Muscle of leg (tissue), 11 donors: ENCODE results near the gene MANBA. TPM values are rescaled to one million over a fixed set of nuclear protein-coding genes. Genes with fewer than 3 reads are reported as not detected.

Source experiments
- DNase-seq: peaks from one replicate; pipeline ENCODE4 v3.0.0; 2013
- H3K27ac ChIP-seq: one replicate; pipeline ENCODE4 v1.5.1; 2013; ENCODE audit warnings: mild to moderate bottlenecking, low read length, control low read depth
- H3K27me3 ChIP-seq: one replicate; pipeline ENCODE4 v1.6.1; 2013; ENCODE audit warnings: low read length; ENCODE audit not compliant: control insufficient read depth, insufficient read depth
- H3K36me3 ChIP-seq: one replicate; pipeline ENCODE4 v1.6.1; 2013; ENCODE audit warnings: low read length; ENCODE audit not compliant: control insufficient read depth, insufficient read depth
- H3K4me1 ChIP-seq: one replicate; pipeline ENCODE4 v1.6.1; 2013; ENCODE audit warnings: low read length; ENCODE audit not compliant: control insufficient read depth, insufficient read depth
- H3K4me3 ChIP-seq: one replicate; pipeline ENCODE4 v1.5.1; 2013; ENCODE audit warnings: low read length, control low read depth
- H3K9me3 ChIP-seq: replicated peaks from 2 replicates; pipeline ENCODE4 v1.6.1; 2013; ENCODE audit warnings: low read depth, low read length; ENCODE audit not compliant: control insufficient read depth
- WGBS: methylation state at CpG from one replicate; pipeline ENCODE4 v1.1.5; 2013; ENCODE audit warnings: missing lambda C conversion rate; ENCODE audit not compliant: insufficient coverage; 5-methylcytosine and 5-hydroxymethylcytosine counted together
- polyA plus RNA-seq, 8 donors: library from polyadenylated mRNA; unstranded; fragments of 120-200 nt; gene quantifications; one replicate each; pipeline versions ENCODE4 v1.2.1 to v1.2.3, GENCODE V29; 2013; ENCODE audit warnings: inconsistent platforms in 1 of 8, low replicate concordance in 1 of 8; ENCODE audit not compliant: insufficient read length in 8 of 8, insufficient read depth in 1 of 8
- total RNA-seq: library from RNA; stranded (reverse); fragments of 120-200 nt; gene quantifications from one replicate; pipeline ENCODE4 v1.2.4, GENCODE V29; 2013

The MANBA gene
- total and polyA plus RNA-seq, 9 donors, result 7.7 to 25.8 (median 10.8) TPM

DNA sequence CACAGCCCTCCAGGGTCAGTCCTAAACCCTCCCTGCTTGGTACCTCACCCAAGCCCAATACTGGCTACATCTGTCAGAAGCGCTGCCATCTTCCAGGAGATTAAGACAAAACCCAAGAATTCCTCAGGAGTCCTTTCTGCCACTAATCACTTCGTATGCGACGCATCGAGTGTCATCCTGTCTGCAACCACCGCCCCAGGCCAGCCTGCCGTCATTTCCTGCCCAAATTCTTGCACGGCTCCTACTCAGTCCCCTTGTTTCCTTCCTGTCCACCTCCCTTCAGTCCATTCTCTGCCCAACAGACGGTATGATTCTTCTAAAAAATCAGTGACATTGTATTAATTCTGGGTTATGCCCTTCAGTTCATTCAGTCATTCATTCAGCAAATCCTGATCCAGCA lies 146.0 kb downstream of the MANBA start:
- peaks cover 56% of the 10 kb centered on the region for H3K36me3 ChIP-seq
- no peak overlapping the region for H3K27ac ChIP-seq
- no peak for DNase-seq
- no peaks in the 10 kb centered on the region for H3K9me3 ChIP-seq
- H3K27me3 ChIP-seq, result no peaks in the 10 kb centered on the region
- WGBS, result 85% methylated on average over 9 of the region's 9 CpGs
- peaks cover 7% of the 10 kb centered on the region for H3K4me1 ChIP-seq
- no peak overlapping the region for H3K4me3 ChIP-seq

DNA sequence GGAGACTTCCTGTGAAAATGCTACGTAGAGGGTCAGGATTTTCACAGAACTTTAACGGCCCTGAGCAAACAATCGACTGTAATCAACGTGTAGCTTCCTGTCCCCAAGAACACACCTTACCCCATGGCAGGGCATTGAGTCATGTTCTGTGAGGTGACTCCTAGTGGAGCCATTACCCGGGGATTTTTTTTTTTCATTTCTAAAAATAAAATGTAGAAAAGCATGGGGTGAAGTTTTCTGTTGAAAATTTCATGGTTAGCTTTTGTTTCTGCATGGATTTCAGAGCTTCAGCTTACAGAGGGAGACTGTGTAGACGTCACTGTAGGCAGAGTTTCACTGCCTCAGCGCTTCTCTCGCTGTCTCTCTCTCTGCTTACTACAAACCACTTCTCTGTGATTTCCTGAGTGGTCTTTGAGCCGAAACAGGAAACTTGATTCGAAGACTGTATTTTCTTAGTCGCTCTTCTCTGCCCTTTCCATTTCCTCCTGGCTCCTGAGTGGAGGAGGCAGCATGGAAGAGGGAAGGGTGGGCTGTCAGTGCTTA lies 147.9 kb downstream of the MANBA start:
- peak; percentile 55 for DNase-seq
- WGBS, result 66% methylated on average over 5 of the region's 11 CpGs
- H3K27ac ChIP-seq, result peak overlapping the region; percentile 15
- no peak overlapping the region for H3K4me3 ChIP-seq
- H3K27me3 ChIP-seq, result no peaks in the 10 kb centered on the region
- peaks cover 7% of the 10 kb centered on the region for H3K4me1 ChIP-seq
- H3K36me3 ChIP-seq, result peaks cover 59% of the 10 kb centered on the region
- H3K9me3 ChIP-seq, result no peaks in the 10 kb centered on the region

DNA sequence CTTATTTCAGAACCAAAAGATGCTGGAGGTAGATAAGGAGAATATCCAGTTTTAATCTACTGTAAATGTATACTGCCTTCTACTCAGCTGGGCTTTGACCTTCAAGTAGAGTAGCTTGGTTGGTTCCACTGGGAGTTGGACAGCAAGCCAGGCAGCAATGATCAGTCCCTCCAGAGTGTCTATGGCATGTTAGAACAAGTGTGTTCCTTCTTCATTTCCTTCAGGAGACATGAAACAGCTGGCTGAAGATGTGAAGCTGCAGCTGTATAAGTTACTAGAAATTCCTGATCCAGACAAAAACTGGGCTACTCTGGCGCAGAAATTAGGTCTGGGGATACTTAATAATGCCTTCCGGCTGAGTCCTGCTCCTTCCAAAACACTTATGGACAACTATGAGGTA lies 148.6 kb downstream of the MANBA start:
- Histone ChIP-seq H3K9me3 (no peaks in the 10 kb centered on the region), H3K4me1 (peaks cover 7% of the 10 kb centered on the region), H3K4me3 (no peak overlapping the region), H3K27me3 (no peaks in the 10 kb centered on the region), H3K36me3 (peaks cover 64% of the 10 kb centered on the region), H3K27ac (peak overlapping the region; percentile 6)
- DNase-seq, result no peak
- 100% methylated on average over 2 of the region's 2 CpGs for WGBS

DNA sequence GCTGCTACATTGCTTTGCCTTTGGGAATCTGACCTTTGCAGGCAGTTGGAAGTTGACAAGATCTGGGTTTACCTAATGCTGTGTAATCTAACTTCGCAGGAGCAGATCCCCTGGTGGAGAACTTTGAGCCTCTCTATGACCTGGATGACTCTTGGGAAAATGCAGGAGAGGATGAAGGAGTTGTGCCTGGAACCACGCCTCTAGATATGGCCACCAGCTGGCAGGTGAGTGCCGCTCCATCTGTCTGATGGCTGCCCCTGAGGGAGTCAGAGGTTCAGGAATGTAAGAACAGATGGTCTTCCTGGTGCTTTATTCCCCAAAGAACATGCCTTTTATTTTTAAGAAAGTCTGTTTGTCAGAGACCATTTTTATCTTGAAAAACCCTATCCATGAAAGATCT lies 150.3 kb downstream of the MANBA start:
- no peak for DNase-seq
- no peak overlapping the region for H3K27ac ChIP-seq
- H3K27me3 ChIP-seq, result no peaks in the 10 kb centered on the region
- 88% methylated on average over 3 of the region's 3 CpGs for WGBS
- H3K4me1 ChIP-seq, result no peaks in the 10 kb centered on the region
- H3K36me3 ChIP-seq, result peaks cover 65% of the 10 kb centered on the region
- H3K4me3 ChIP-seq, result no peak overlapping the region
- no peaks in the 10 kb centered on the region for H3K9me3 ChIP-seq

DNA sequence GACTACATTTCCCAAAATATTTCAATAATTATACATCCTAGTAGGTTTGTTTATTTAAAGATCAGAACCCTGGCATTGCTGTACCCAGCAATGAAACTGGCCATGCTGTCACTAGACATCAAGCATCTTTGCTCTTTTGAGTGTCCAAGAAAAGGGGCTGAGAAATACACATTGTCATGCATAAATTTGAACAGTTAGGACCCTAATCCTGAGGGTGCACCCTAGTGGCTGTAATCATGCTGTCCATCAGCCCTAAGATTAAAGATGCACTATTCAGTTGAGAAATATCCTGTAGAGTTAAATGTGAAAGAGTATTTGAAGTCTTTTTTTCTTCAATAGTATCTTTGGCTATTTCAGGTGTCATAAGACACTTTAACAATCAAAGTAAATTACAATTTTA lies 150.8 kb downstream of the MANBA start:
- no peak for DNase-seq
- Histone ChIP-seq H3K27me3 (no peaks in the 10 kb centered on the region), H3K36me3 (peaks cover 62% of the 10 kb centered on the region), H3K4me3 (no peak overlapping the region), H3K9me3 (no peaks in the 10 kb centered on the region), H3K27ac (no peak overlapping the region), H3K4me1 (no peaks in the 10 kb centered on the region)

DNA sequence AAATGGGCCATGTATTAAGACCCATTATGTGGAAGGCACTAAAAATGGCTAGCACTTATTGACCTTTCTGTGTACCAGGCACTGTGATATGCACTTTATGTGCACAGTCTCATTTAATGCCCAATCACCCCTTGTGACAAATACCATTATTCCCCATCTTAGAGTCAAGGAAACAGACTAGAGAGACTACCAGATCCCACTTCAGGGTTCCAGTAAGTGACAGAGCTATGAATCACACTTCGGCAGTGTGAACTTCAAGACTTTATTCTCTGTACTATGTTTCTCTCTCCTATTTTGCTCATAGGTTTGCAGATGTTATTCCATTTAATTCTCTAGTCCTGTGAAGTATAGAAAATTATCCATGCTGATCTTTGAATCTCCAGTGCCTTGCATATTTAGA lies 152.6 kb downstream of the MANBA start:
- no peaks in the 10 kb centered on the region for H3K4me1 ChIP-seq
- WGBS, result no CpG with 5 or more reads among the region's 1 CpG
- peaks cover 44% of the 10 kb centered on the region for H3K36me3 ChIP-seq
- DNase-seq, result no peak
- H3K9me3 ChIP-seq, result no peaks in the 10 kb centered on the region
- H3K27me3 ChIP-seq, result no peaks in the 10 kb centered on the region
- H3K27ac ChIP-seq, result no peak overlapping the region
- H3K4me3 ChIP-seq, result no peak overlapping the region

DNA sequence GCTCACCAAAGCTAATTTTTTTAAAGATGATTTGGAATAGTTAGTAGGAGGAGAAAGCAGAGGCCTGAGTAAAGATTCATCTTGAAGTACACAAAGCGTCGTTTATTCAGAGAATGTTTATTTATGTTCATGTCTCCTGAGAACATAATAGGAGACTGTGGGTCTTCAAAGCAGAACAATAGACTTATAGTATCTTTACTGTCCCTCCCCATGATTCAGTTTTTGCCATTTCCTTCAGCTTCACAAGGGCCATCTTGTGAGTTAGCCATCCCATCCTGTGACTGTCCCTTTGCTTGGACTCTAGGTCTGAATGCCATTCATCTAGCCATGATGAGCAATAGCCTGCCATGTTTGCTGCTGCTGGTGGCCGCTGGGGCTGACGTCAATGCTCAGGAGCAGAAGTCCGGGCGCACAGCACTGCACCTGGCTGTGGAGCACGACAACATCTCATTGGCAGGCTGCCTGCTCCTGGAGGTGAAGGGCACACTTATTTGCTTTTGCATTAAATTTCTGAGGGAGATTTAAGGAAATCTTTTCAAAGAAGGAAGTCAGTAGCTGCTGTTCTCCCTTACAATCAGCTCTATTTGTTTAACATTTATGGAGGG lies 153.8 kb downstream of the MANBA start:
- Histone ChIP-seq H3K4me3 (no peak overlapping the region), H3K36me3 (peaks cover 32% of the 10 kb centered on the region), H3K4me1 (no peaks in the 10 kb centered on the region), H3K27ac (no peak overlapping the region), H3K27me3 (no peaks in the 10 kb centered on the region), H3K9me3 (no peaks in the 10 kb centered on the region)
- no peak for DNase-seq
- WGBS, result 97% methylated on average over 5 of the region's 7 CpGs

DNA sequence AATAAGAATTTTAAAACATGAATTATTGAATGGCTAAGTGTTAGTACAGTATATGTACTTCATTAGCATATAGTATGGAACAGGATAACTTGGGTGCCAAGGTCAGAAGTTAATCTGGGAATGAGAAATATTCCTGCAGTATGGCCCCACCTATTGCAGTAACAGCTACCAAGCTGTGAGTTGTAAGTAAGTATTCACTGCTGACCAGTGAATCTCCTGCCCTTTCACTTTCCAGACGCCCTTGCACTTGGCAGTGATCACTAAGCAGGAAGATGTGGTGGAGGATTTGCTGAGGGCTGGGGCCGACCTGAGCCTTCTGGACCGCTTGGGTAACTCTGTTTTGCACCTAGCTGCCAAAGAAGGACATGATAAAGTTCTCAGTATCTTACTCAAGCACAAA lies 154.5 kb downstream of the MANBA start:
- Histone ChIP-seq H3K4me3 (no peak overlapping the region), H3K4me1 (no peaks in the 10 kb centered on the region), H3K27me3 (no peaks in the 10 kb centered on the region), H3K27ac (no peak overlapping the region), H3K36me3 (peaks cover 33% of the 10 kb centered on the region), H3K9me3 (no peaks in the 10 kb centered on the region)
- WGBS, result 100% methylated on average over 1 of the region's 3 CpGs
- DNase-seq, result no peak

DNA sequence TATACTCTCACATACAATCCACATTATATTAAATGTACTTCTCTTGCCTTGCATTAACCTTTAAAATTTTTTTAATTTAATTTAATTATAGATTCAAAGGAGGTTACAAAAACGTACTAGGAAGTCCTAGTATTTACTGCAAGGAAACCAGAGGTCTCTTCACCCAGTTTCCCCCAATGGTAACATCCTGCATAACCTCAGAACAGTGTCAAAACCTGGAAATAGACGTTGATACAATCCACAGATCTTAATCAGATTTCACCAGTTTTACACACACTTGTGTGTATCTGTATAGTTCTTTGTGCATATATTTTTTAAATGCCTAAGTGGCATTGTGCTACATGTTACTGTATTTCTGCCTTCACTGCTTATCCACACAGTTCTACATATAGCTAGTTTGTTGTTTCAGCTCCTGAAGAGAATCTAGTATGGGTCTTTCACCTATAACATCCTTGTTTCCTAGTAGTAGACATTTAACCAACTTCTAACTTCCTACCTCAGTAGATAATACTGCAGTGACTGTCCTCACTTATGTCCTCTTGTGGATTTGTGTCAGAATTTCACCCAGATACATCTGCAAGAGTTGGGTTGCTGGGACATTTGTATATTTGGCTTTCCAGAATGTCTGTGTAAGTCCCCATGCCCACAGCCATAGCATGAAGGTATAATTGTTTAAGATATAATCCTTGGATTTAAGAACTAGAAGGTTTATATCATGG lies 156.4 kb downstream of the MANBA start:
- H3K36me3 ChIP-seq, result peaks cover 30% of the 10 kb centered on the region
- no peak for DNase-seq
- no CpG with 5 or more reads among the region's 2 CpGs for WGBS

DNA sequence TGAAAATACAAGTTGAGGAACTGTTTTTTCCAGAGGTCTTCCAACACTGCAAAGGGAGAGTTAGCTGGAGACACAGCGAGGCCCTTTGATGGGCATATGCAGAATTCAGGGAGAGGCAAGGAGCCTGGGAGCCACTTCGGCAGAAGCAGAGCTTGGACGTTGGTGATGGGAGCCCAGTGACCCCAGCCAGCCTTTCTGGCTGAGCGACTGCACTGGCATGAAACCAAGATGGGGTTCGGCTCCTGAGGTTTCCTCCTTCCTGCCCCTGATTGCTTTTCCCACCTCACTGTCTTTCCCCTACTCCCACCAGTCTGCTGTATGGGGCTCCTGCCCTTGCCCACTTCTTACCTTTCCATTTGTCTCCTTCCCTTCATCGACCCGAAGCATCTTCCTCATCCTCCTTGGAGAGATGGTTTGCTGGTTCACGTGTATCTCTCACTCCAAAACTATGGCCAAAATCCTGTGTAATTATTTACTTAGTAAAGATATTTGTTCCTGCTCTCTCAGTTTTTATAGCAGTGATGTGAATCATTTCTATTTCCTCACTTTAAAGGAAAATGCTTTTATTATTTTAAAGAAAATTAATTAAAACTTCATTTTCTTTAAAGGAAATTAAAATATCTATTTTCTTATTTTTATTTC lies 159.1 kb downstream of the MANBA start:
- H3K4me1 ChIP-seq, result no peaks in the 10 kb centered on the region
- no peak for DNase-seq
- H3K36me3 ChIP-seq, result peaks cover 27% of the 10 kb centered on the region
- no peak overlapping the region for H3K27ac ChIP-seq
- no peak overlapping the region for H3K4me3 ChIP-seq
- 80% methylated on average over 5 of the region's 8 CpGs for WGBS
- no peaks in the 10 kb centered on the region for H3K27me3 ChIP-seq
- no peaks in the 10 kb centered on the region for H3K9me3 ChIP-seq

More for the DNA sequence above, 156.4 kb downstream of the MANBA start:
- Histone ChIP-seq H3K4me1 (no peaks in the 10 kb centered on the region), H3K9me3 (no peaks in the 10 kb centered on the region), H3K4me3 (no peak overlapping the region), H3K27ac (no peak overlapping the region), H3K27me3 (no peaks in the 10 kb centered on the region)
